Small intestine (tissue), 7 donors: ENCODE data around the gene DOC2A. TPM values are rescaled to one million over a fixed set of nuclear protein-coding genes. Genes with fewer than 3 reads are reported as not detected.
A peak's percentile ranks its signal among the peaks of the same experiment; 100 is the strongest.

ENCODE experiments used
- DNase-seq, 2 donors: peaks; one replicate each; pipeline versions ENCODE4 v3.0.0 to v3.0.0-alpha.2; 2013
- FAIRE-seq: peaks from 2 replicates; lab custom pipeline; 2012; peaks lifted over from hg19 to GRCh38; lab: Jason Lieb, UNC
- H3K27ac ChIP-seq, 3 donors: one replicate each; pipeline ENCODE4 v1.5.1; 2013; ENCODE audit warnings: low read length in 2 of 3, mild to moderate bottlenecking in 2 of 3, control low read depth in 1 of 3, inconsistent platforms in 1 of 3, low read depth in 1 of 3, moderate library complexity in 1 of 3
- H3K27me3 ChIP-seq, 3 donors: one replicate each; pipeline ENCODE4 v1.6.1; 2013; ENCODE audit warnings: low read length in 3 of 3, inconsistent platforms in 1 of 3; ENCODE audit not compliant: control insufficient read depth in 3 of 3, insufficient read depth in 3 of 3
- H3K36me3 ChIP-seq, 3 donors: one replicate each; pipeline ENCODE4 v1.6.1; 2013; ENCODE audit warnings: low read length in 3 of 3, inconsistent platforms in 1 of 3, low read depth in 1 of 3, mild to moderate bottlenecking in 1 of 3, moderate library complexity in 1 of 3; ENCODE audit not compliant: control insufficient read depth in 3 of 3, insufficient read depth in 2 of 3
- H3K4me1 ChIP-seq, 3 donors: one replicate each; pipeline ENCODE4 v1.6.1; 2013; ENCODE audit warnings: low read length in 2 of 3, inconsistent platforms in 1 of 3, low read depth in 1 of 3, mild to moderate bottlenecking in 1 of 3, moderate library complexity in 1 of 3; ENCODE audit not compliant: control insufficient read depth in 3 of 3, insufficient read depth in 2 of 3
- H3K4me3 ChIP-seq, 3 donors: one replicate each; pipeline ENCODE4 v1.5.1; 2013; ENCODE audit warnings: low read length in 3 of 3, control low read depth in 1 of 3, inconsistent platforms in 1 of 3, low read depth in 1 of 3, mild to moderate bottlenecking in 1 of 3, moderate library complexity in 1 of 3
- H3K9me3 ChIP-seq, 2 donors: one replicate each; pipeline ENCODE4 v1.6.1; 2013; ENCODE audit warnings: low read depth in 1 of 2, low read length in 1 of 2; ENCODE audit not compliant: control insufficient read depth in 2 of 2, insufficient read depth in 1 of 2
- WGBS, 3 donors: extraction: QIAGEN DNeasy Blood & Tissue Kit; methylation state at CpG; one replicate each; pipeline ENCODE4 v1.1.7; 2013; 5-methylcytosine and 5-hydroxymethylcytosine counted together
- polyA plus RNA-seq, 4 donors: library from polyadenylated mRNA; stranded (reverse) in 3 of 4; unstranded in 1 of 4; fragments of 200-250 nt in 3 of 4; fragments of 120-200 nt in 1 of 4; gene quantifications; one replicate each; pipeline versions ENCODE4 v1.2.1 to v1.2.3, GENCODE V29; 2013
- donor health status: healthy with polysubstance abuse.
- donor health status: control.
- donor health status: control.
- donor health status: Bipolar disorder and iron deficiency.
- donor health status: healthy.

Gene DOC2A
- polyA plus RNA-seq, 4 donors: 1.3 to 4.6 (median 1.6) TPM; not detected in 1

- Histone ChIP-seq H3K9me3 (no peaks in the 10 kb centered on the region), H3K27ac (no peak overlapping the region), H3K27me3 (peaks cover 0 to 15% (median 10%) of the 10 kb centered on the region in 3 donors), H3K4me1 (peaks cover 0 to 18% (median under 1%) of the 10 kb centered on the region in 3 donors), H3K4me3 (no peak overlapping the region), H3K36me3 (peaks cover 0 to 59% (median 4%) of the 10 kb centered on the region in 3 donors)
- DNase-seq: peak; percentile 45 to 46
- WGBS, 3 donors: 43 to 61% (median 55%) methylated on average over 32 to 35 of the region's 35 CpGs
- FAIRE-seq: no peak
These were observed 5.3 kb downstream of the DOC2A start for GRCh38 chr16:30005341-30006094.

GRCh38 chr16:30004811-30005242 is 6.0 kb downstream of the DOC2A start:
- FAIRE-seq (no peak), DNase-seq (peak in 1 of 2 donors; percentile 20)
- Histone ChIP-seq H3K9me3 (no peaks in the 10 kb centered on the region), H3K27me3 (peaks cover 0 to 8% (median 4%) of the 10 kb centered on the region in 3 donors), H3K4me1 (peaks cover 0 to 11% (median 0%) of the 10 kb centered on the region in 3 donors), H3K27ac (no peak overlapping the region), H3K4me3 (no peak overlapping the region), H3K36me3 (peaks cover 0 to 66% (median 4%) of the 10 kb centered on the region in 3 donors)
- WGBS, 3 donors: 16 to 43% (median 21%) methylated on average over 7 to 11 of the region's 11 CpGs

GRCh38 chr16:30004424-30004776 is 6.4 kb downstream of the DOC2A start:
- no peak for DNase-seq
- WGBS, 3 donors: 30 to 70% (median 31%) methylated on average over 18 to 19 of the region's 19 CpGs
- Histone ChIP-seq H3K36me3 (peaks cover 0 to 69% (median 4%) of the 10 kb centered on the region in 3 donors), H3K4me3 (no peak overlapping the region), H3K27me3 (peaks cover 0 to 4% (median 4%) of the 10 kb centered on the region in 3 donors), H3K9me3 (no peaks in the 10 kb centered on the region), H3K4me1 (peaks cover 0 to 7% (median 0%) of the 10 kb centered on the region in 3 donors), H3K27ac (no peak overlapping the region)
- no peak for FAIRE-seq

GRCh38 chr16:30003670-30004423 is 7.0 kb downstream of the DOC2A start:
- H3K4me1 ChIP-seq: peaks cover 0 to 3% (median 0%) of the 10 kb centered on the region in 3 donors
- no peaks in the 10 kb centered on the region for H3K27me3 ChIP-seq
- H3K4me3 ChIP-seq: no peak overlapping the region
- peaks cover 0 to 73% (median 4%) of the 10 kb centered on the region in 3 donors for H3K36me3 ChIP-seq
- no peak overlapping the region for H3K27ac ChIP-seq
- DNase-seq (no peak), FAIRE-seq (no peak)
- 78 to 87% (median 85%) methylated on average over 15 to 17 of the region's 17 CpGs for WGBS, 3 donors
- H3K9me3 ChIP-seq: no peaks in the 10 kb centered on the region

- DNase-seq: no peak
- peaks cover 0 to 76% (median 4%) of the 10 kb centered on the region in 3 donors for H3K36me3 ChIP-seq
- no peaks in the 10 kb centered on the region for H3K27me3 ChIP-seq
- H3K27ac ChIP-seq: no peak overlapping the region
- H3K4me3 ChIP-seq: no peak overlapping the region
- WGBS, 3 donors: 88 to 91% (median 89%) methylated on average over 19 of the region's 19 CpGs
- H3K9me3 ChIP-seq: no peaks in the 10 kb centered on the region
- no peak for FAIRE-seq
- H3K4me1 ChIP-seq: peaks cover 0 to 3% (median 0%) of the 10 kb centered on the region in 3 donors
These were observed 8.0 kb downstream of the DOC2A start for GRCh38 chr16:30002614-30003346.

- WGBS, 3 donors: 85 to 88% (median 87%) methylated on average over 30 to 33 of the region's 33 CpGs
- H3K36me3 ChIP-seq: peaks cover 0 to 71% (median 4%) of the 10 kb centered on the region in 3 donors
- peaks cover 2 to 11% (median 4%) of the 10 kb centered on the region in 3 donors for H3K4me1 ChIP-seq
- H3K27me3 ChIP-seq: no peaks in the 10 kb centered on the region
- H3K9me3 ChIP-seq: no peaks in the 10 kb centered on the region
- no peak overlapping the region for H3K27ac ChIP-seq
- no peak overlapping the region for H3K4me3 ChIP-seq
- no peak for DNase-seq
- FAIRE-seq: no peak
These were observed 9.8 kb downstream of the DOC2A start for GRCh38 chr16:30000735-30001631.

GRCh38 chr16:29999605-30000004 is 11.2 kb downstream of the DOC2A start:
- DNase-seq (no peak), FAIRE-seq (no peak)
- Histone ChIP-seq H3K9me3 (no peaks in the 10 kb centered on the region), H3K27me3 (no peaks in the 10 kb centered on the region), H3K27ac (no peak overlapping the region), H3K4me3 (no peak overlapping the region), H3K36me3 (peaks cover 0 to 63% (median 4%) of the 10 kb centered on the region in 3 donors), H3K4me1 (peaks cover 2 to 12% (median 6%) of the 10 kb centered on the region in 3 donors)
- WGBS, 3 donors: 89 to 91% (median 90%) methylated on average over 6 of the region's 6 CpGs
